HepG2 (cell line): ENCODE measurements around the gene KIFC1. TPM values are rescaled to one million over a fixed set of nuclear protein-coding genes. Genes with fewer than 3 reads are reported as not detected.

Experiments used
- ASH2L ChIP-seq: fragments of 300-600, 200-600 bp; sonication (generic); IDR thresholded peaks from 2 replicates; pipeline ENCODE4 v1.7.0; 2017; ENCODE audit warnings: low read depth, mild to moderate bottlenecking, moderate library complexity, mixed read lengths, low read length; ENCODE audit not compliant: insufficient read length
- ATF7-NPFF ChIP-seq: sonication (generic); formaldehyde crosslinking; IDR thresholded peaks from 2 replicates; pipeline ENCODE4 v1.8.1; 2023; ENCODE audit warnings: mild to moderate bottlenecking, low read depth, missing genetic modification reagents, moderate library complexity
- FLYWCH1 ChIP-seq: sonication (generic); formaldehyde crosslinking; IDR thresholded peaks from 2 replicates; pipeline ENCODE4 v1.8.1; 2023; ENCODE audit warnings: mild to moderate bottlenecking, missing genetic modification reagents
- KAT7 ChIP-seq: IDR thresholded peaks from 2 replicates; pipeline ENCODE4 v1.6.1; 2018; ENCODE audit warnings: borderline replicate concordance, missing compliant biosample characterization
- KDM4B ChIP-seq: sonication (generic); formaldehyde crosslinking; IDR thresholded peaks from 2 replicates; pipeline ENCODE4 v1.4.0; 2020; ENCODE audit warnings: missing genetic modification reagents
- SALL2 ChIP-seq: sonication (generic); formaldehyde crosslinking; IDR thresholded peaks from 2 replicates; pipeline ENCODE4 v1.8.1; 2023; ENCODE audit warnings: mild to moderate bottlenecking, missing genetic modification reagents, inconsistent platforms
- STAT5B ChIP-seq: sonication (generic); formaldehyde crosslinking; IDR thresholded peaks from 2 replicates; pipeline ENCODE4 v1.4.0; 2020; ENCODE audit warnings: missing genetic modification reagents
- TBX3 ChIP-seq: fragments of 450-650 bp; IDR thresholded peaks from 2 replicates; pipeline ENCODE4 v1.6.1; 2017; ENCODE audit warnings: antibody characterized with exemption, mild to moderate bottlenecking, inconsistent platforms, borderline replicate concordance
- TMF1 ChIP-seq: sonication (generic); formaldehyde crosslinking; IDR thresholded peaks from 2 replicates; pipeline ENCODE4 v1.8.1; 2022; ENCODE audit warnings: low read depth, missing genetic modification reagents
- ZFP41 ChIP-seq: sonication (generic); formaldehyde crosslinking; IDR thresholded peaks from 2 replicates; pipeline ENCODE4 v1.4.0; 2020; ENCODE audit warnings: mild to moderate bottlenecking, missing genetic modification reagents, borderline replicate concordance
- ZNF235 ChIP-seq: sonication (generic); formaldehyde crosslinking; IDR thresholded peaks from 2 replicates; pipeline ENCODE4 v1.8.1; 2023; ENCODE audit warnings: mild to moderate bottlenecking, missing genetic modification reagents, borderline replicate concordance
- ZNF260 ChIP-seq: sonication (generic); formaldehyde crosslinking; IDR thresholded peaks from 2 replicates; pipeline ENCODE4 v1.4.0; 2020; ENCODE audit warnings: missing genetic modification reagents, low read depth, mild to moderate bottlenecking, borderline replicate concordance
- ZNF552 ChIP-seq: sonication (generic); formaldehyde crosslinking; IDR thresholded peaks from 2 replicates; pipeline ENCODE4 v1.9.0; 2022; ENCODE audit warnings: missing genetic modification reagents, mild to moderate bottlenecking, borderline replicate concordance
- ZNF713 ChIP-seq: sonication (generic); formaldehyde crosslinking; IDR thresholded peaks from 2 replicates; pipeline ENCODE4 v1.4.0; 2020; ENCODE audit warnings: mild to moderate bottlenecking, missing genetic modification reagents
- ZNF788 ChIP-seq: sonication (generic); formaldehyde crosslinking; IDR thresholded peaks from 2 replicates; pipeline ENCODE4 v1.5.0; 2020; ENCODE audit warnings: mild to moderate bottlenecking, missing genetic modification reagents, borderline replicate concordance
- polyA plus RNA-seq, 8 experiments: library from polyadenylated mRNA; depleted of rRNA in 3 of 8; stranded (reverse) in 7 of 8; unstranded in 1 of 8; fragments of >200 nt; fragmentation: Illumina TruSeq in 4 of 8; extraction: Trizol in 4 of 8; gene quantifications; 2 replicates each; pipeline versions ENCODE4 v1.2.1 to v1.2.3, GENCODE V29; 2011 to 2016; ENCODE audit warnings: low read depth in 4 of 8, missing spikeins in 1 of 8, mixed read lengths in 1 of 8; ENCODE audit not compliant: insufficient read depth in 1 of 8
- total RNA-seq, 5 experiments: library from RNA; depleted of rRNA; stranded (reverse); fragments of >200 nt; fragmentation: Illumina TruSeq; extraction: Trizol; gene quantifications; 2 replicates each; pipeline ENCODE4 v1.2.3, GENCODE V29; 2016; ENCODE audit warnings: low read depth in 1 of 5
- TF ChIP-seq, protein P1 (sequence below): sonication (generic); formaldehyde crosslinking; IDR thresholded peaks from 2 replicates; pipeline ENCODE4 v1.4.0; 2020; ENCODE audit warnings: mild to moderate bottlenecking, missing genetic modification reagents, borderline replicate concordance
- TF ChIP-seq, protein P2 (sequence below): sonication (generic); formaldehyde crosslinking; IDR thresholded peaks from 2 replicates; pipeline ENCODE4 v1.5.0; 2020; ENCODE audit warnings: missing genetic modification reagents
- TF ChIP-seq, protein P3 (sequence below): IDR thresholded peaks from 2 replicates; pipeline ENCODE4 v1.6.1; 2016; ENCODE audit warnings: missing biosample characterization, missing genetic modification reagents, low read depth
- TF ChIP-seq, protein P4 (sequence below): sonication (generic); formaldehyde crosslinking; IDR thresholded peaks from 2 replicates; pipeline ENCODE4 v1.8.0; 2022; ENCODE audit warnings: missing genetic modification reagents, low read depth, mild to moderate bottlenecking, borderline replicate concordance

The KIFC1 gene
- total and polyA plus RNA-seq, 2 of the 13 experiments (the other 11 are each of a cell fraction or from before 2014, with no cell fraction given) = 25.0 to 45.5 TPM

DNA sequence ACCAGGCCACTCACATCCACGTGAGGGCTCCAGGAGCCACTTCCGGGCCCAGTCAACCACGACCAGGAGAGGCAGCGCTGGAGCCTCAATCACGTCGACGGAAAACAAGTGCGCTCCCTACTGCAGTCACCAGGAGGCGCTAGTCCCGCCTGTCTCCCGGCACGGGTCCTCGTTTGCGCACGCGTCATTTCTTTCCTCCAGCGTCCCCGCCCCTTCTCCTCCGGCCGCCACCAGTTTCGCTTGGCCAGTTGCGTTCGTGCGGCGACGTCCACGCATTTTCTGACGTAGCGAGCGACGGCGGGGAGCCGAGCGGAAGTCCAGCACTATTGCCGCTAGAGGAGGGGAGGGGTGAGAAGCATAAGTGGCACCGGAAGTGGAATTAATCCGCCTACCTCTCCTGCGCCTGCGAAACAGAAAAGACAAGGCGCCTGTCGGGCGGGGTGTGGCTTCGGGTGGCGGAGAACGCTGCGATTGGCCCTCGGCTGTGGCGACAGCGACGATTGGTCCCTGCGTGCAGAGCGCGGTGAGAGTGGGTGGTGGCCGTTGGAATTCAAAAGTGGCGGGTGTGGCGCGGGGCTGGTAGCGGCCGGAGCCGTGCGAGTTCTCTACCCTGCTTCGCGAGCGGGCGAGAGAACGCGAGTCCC lies at the start of gene KIFC1 (continued):
- TF ChIP-seq, protein P1, sequence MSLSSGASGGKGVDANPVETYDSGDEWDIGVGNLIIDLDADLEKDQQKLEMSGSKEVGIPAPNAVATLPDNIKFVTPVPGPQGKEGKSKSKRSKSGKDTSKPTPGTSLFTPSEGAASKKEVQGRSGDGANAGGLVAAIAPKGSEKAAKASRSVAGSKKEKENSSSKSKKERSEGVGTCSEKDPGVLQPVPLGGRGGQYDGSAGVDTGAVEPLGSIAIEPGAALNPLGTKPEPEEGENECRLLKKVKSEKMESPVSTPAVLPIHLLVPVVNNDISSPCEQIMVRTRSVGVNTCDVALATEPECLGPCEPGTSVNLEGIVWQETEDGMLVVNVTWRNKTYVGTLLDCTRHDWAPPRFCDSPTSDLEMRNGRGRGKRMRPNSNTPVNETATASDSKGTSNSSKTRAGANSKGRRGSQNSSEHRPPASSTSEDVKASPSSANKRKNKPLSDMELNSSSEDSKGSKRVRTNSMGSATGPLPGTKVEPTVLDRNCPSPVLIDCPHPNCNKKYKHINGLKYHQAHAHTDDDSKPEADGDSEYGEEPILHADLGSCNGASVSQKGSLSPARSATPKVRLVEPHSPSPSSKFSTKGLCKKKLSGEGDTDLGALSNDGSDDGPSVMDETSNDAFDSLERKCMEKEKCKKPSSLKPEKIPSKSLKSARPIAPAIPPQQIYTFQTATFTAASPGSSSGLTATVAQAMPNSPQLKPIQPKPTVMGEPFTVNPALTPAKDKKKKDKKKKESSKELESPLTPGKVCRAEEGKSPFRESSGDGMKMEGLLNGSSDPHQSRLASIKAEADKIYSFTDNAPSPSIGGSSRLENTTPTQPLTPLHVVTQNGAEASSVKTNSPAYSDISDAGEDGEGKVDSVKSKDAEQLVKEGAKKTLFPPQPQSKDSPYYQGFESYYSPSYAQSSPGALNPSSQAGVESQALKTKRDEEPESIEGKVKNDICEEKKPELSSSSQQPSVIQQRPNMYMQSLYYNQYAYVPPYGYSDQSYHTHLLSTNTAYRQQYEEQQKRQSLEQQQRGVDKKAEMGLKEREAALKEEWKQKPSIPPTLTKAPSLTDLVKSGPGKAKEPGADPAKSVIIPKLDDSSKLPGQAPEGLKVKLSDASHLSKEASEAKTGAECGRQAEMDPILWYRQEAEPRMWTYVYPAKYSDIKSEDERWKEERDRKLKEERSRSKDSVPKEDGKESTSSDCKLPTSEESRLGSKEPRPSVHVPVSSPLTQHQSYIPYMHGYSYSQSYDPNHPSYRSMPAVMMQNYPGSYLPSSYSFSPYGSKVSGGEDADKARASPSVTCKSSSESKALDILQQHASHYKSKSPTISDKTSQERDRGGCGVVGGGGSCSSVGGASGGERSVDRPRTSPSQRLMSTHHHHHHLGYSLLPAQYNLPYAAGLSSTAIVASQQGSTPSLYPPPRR (CRISPR knock-in tag) = 0 out of 2 replicates have a peak, but pooled peaks have one; percentile 16
- TF ChIP-seq, protein P2, sequence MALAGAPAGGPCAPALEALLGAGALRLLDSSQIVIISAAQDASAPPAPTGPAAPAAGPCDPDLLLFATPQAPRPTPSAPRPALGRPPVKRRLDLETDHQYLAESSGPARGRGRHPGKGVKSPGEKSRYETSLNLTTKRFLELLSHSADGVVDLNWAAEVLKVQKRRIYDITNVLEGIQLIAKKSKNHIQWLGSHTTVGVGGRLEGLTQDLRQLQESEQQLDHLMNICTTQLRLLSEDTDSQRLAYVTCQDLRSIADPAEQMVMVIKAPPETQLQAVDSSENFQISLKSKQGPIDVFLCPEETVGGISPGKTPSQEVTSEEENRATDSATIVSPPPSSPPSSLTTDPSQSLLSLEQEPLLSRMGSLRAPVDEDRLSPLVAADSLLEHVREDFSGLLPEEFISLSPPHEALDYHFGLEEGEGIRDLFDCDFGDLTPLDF (CRISPR knock-in tag) = peak; percentile 99
- 0 out of 2 replicates have a peak, but pooled peaks have one; percentile 55 for TF ChIP-seq ZNF713 (CRISPR knock-in tag)
- no peak for TF ChIP-seq ZNF260 (CRISPR knock-in tag)
- peak; percentile 54; the same call in 1 of the 2 replicates for TF ChIP-seq KAT7
- TF ChIP-seq ZNF788 (CRISPR knock-in tag) = peak; percentile 94; the same call in 1 of the 2 replicates
- peak; percentile 89 for TF ChIP-seq SALL2
- TF ChIP-seq ZNF552 (CRISPR knock-in tag) = peak; percentile 69; the same call in 1 of the 2 replicates
- peak; percentile 82; the same call in 1 of the 2 replicates for TF ChIP-seq FLYWCH1 (CRISPR knock-in tag)
- TF ChIP-seq ATF7-NPFF (CRISPR knock-in tag) = peak; percentile 99
- no peak for TF ChIP-seq ZNF235 (CRISPR knock-in tag)
- TF ChIP-seq KDM4B (CRISPR knock-in tag) = no peak; the same call in 1 of the 2 replicates
- peak; percentile 96 for TF ChIP-seq ASH2L
- peak; percentile 85; the same call in 1 of the 2 replicates for TF ChIP-seq ZFP41 (CRISPR knock-in tag)
- TF ChIP-seq, protein P3, sequence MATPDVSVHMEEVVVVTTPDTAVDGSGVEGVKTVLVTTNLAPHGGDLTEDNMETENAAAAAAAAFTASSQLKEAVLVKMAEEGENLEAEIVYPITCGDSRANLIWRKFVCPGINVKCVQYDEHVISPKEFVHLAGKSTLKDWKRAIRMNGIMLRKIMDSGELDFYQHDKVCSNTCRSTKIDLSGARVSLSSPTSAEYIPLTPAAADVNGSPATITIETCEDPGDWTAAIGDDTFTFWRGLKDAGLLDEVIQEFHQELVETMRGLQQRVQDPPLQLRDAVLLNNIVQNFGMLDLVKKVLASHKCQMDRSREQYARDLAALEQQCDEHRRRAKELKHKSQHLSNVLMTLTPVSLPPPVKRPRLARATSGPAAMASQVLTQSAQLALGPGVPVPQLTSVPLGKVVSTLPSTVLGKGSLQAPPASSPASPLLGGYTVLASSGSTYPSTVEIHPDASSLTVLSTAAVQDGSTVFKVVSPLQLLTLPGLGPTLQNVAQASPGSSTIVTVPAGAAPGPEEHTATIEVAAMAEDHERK = peak; percentile 95
- peak; percentile 95 for TF ChIP-seq TMF1 (CRISPR knock-in tag)
- 0 out of 2 replicates have a peak, but pooled peaks have one; percentile 50 for TF ChIP-seq STAT5B (CRISPR knock-in tag)
- TF ChIP-seq TBX3 = peak; percentile 77; the same call in 1 of the 2 replicates
- TF ChIP-seq, protein P4, sequence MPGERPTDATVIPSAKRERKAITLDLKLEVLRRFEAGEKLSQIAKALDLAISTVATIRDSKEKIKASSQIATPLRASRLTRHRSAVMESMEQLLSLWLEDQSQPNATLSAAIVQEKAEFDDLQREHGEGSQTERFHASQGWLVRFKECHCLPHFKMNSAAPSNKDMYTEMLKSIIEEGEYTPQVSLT (CRISPR knock-in tag) = no peak; the same call in 1 of the 2 replicates
